Ishikawa (cell line): ENCODE data around the gene ADPRH.

ENCODE experiments used
- CEBPB ChIP-seq: IDR thresholded peaks from 2 replicates; pipeline ENCODE4 v1.6.1; 2012
- CREB1 ChIP-seq: IDR thresholded peaks from 2 replicates; pipeline ENCODE4 v1.6.1; 2012; ENCODE audit warnings: low read depth
- EP300 ChIP-seq: IDR thresholded peaks from 2 replicates; pipeline ENCODE4 v1.6.1; 2012; ENCODE audit warnings: borderline replicate concordance
- FOXM1 ChIP-seq: IDR thresholded peaks from 2 replicates; pipeline ENCODE4 v1.6.1; 2012; ENCODE audit warnings: low read depth, borderline replicate concordance
- NFIC ChIP-seq: IDR thresholded peaks from 2 replicates; pipeline ENCODE4 v1.6.1; 2012
- RAD21 ChIP-seq: IDR thresholded peaks from 2 replicates; pipeline ENCODE4 v1.6.1; 2012; ENCODE audit warnings: low read depth
- TAF1 ChIP-seq: IDR thresholded peaks from 2 replicates; pipeline ENCODE4 v1.6.1; 2012; ENCODE audit warnings: low read depth, mild to moderate bottlenecking
- TCF12 ChIP-seq: IDR thresholded peaks from 2 replicates; pipeline ENCODE4 v1.6.1; 2012; ENCODE audit warnings: low read depth
- TEAD4 ChIP-seq: IDR thresholded peaks from 2 replicates; pipeline ENCODE4 v1.6.1; 2012
- YY1 ChIP-seq: IDR thresholded peaks from 2 replicates; pipeline ENCODE4 v1.6.1; 2012; ENCODE audit warnings: low read depth
- ZBTB7A ChIP-seq: IDR thresholded peaks from 2 replicates; pipeline ENCODE4 v1.6.1; 2012; ENCODE audit warnings: low read depth
- TF ChIP-seq, protein P1 (sequence below): IDR thresholded peaks from 2 replicates; pipeline ENCODE4 v1.6.1; 2012
- TF ChIP-seq, protein P2 (sequence below): IDR thresholded peaks from 2 replicates; pipeline ENCODE4 v1.6.1; 2012; ENCODE audit warnings: low read depth, mild to moderate bottlenecking
- TF ChIP-seq, protein P3 (sequence below): IDR thresholded peaks from 2 replicates; pipeline ENCODE4 v1.6.1; 2012

The ADPRH gene

DNA sequence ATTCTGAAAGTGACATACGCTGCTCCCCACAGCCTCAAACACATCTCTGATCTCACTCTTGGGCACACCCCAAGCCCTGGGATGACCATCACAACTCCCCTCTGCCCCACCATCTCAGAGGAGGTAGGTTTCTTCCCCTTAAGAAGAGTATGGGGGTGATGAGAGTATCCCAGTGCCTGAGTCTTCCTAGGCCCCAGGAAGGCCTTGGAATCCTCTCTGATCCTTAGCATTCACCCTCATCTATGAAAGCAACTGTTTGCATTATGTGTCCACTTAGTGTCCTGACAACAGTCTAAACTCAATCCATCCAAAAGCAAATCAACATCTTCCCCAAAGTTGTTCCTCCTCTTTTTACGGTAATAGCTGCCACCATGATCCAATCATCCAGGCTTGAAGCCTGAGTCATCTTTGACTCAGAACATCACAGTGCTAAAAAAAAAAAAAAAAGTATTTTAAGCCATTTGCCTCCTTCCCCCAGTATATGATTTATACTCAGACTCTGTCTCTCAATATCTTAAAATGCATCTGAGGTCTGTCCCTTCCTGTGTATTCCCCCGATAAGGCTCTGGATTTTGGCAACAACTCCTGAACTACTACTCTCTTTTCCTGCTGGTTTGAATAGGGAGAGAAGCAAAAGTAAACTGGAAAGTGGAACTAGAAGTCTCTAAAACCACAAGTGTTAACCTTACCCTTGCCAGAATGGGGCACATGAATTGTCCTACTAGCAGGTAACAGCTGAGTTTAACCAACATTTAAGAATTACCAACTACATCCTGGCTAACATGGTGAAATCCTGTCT, 58.6 kb downstream of the ADPRH start:
- TF ChIP-seq TEAD4 (no peak), CREB1 (no peak), YY1 (no peak), RAD21 (no peak), EP300 (no peak), TAF1 (no peak), NFIC (no peak), TCF12 (no peak), CEBPB (no peak), FOXM1 (no peak), ZBTB7A (no peak)
- TF ChIP-seq, protein P1, sequence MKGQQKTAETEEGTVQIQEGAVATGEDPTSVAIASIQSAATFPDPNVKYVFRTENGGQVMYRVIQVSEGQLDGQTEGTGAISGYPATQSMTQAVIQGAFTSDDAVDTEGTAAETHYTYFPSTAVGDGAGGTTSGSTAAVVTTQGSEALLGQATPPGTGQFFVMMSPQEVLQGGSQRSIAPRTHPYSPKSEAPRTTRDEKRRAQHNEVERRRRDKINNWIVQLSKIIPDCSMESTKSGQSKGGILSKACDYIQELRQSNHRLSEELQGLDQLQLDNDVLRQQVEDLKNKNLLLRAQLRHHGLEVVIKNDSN, result no peak
- TF ChIP-seq, protein P2, sequence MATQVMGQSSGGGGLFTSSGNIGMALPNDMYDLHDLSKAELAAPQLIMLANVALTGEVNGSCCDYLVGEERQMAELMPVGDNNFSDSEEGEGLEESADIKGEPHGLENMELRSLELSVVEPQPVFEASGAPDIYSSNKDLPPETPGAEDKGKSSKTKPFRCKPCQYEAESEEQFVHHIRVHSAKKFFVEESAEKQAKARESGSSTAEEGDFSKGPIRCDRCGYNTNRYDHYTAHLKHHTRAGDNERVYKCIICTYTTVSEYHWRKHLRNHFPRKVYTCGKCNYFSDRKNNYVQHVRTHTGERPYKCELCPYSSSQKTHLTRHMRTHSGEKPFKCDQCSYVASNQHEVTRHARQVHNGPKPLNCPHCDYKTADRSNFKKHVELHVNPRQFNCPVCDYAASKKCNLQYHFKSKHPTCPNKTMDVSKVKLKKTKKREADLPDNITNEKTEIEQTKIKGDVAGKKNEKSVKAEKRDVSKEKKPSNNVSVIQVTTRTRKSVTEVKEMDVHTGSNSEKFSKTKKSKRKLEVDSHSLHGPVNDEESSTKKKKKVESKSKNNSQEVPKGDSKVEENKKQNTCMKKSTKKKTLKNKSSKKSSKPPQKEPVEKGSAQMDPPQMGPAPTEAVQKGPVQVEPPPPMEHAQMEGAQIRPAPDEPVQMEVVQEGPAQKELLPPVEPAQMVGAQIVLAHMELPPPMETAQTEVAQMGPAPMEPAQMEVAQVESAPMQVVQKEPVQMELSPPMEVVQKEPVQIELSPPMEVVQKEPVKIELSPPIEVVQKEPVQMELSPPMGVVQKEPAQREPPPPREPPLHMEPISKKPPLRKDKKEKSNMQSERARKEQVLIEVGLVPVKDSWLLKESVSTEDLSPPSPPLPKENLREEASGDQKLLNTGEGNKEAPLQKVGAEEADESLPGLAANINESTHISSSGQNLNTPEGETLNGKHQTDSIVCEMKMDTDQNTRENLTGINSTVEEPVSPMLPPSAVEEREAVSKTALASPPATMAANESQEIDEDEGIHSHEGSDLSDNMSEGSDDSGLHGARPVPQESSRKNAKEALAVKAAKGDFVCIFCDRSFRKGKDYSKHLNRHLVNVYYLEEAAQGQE, result no peak
- TF ChIP-seq, protein P3, sequence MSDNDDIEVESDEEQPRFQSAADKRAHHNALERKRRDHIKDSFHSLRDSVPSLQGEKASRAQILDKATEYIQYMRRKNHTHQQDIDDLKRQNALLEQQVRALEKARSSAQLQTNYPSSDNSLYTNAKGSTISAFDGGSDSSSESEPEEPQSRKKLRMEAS, result no peak
